Lung (tissue), 12 donors: Measurements from ENCODE around the gene LRRIQ1. TPM values are rescaled to one million over a fixed set of nuclear protein-coding genes. Genes with fewer than 3 reads are reported as not detected.

Source experiments
- ATAC-seq: fragments of 200-7000 bp; cut with Tn5 transposase; one replicate; pipeline ENCODE4 v1.9.1; 2020; ENCODE audit warnings: moderate number of reproducible peaks; ENCODE audit not compliant: insufficient read depth, low FRiP score
- DNase-seq, 3 donors: peaks; one replicate each; pipeline ENCODE4 v3.0.0-alpha.2; 2013 to 2017
- H3K27ac ChIP-seq, 2 donors: one replicate each; pipeline ENCODE4 v1.5.1; 2013; ENCODE audit warnings: mild to moderate bottlenecking in 2 of 2, moderate library complexity in 2 of 2, control low read depth in 1 of 2, inconsistent platforms in 1 of 2, low read depth in 1 of 2, low read length in 1 of 2
- H3K27me3 ChIP-seq, 3 donors: one replicate each; pipeline ENCODE4 v1.5.1; 2013; ENCODE audit warnings: low read length in 2 of 3; ENCODE audit not compliant: control insufficient read depth in 3 of 3, insufficient read depth in 3 of 3
- H3K36me3 ChIP-seq, 4 donors: one replicate each; pipeline ENCODE4 v1.5.1; 2013; ENCODE audit warnings: low read length in 4 of 4, mild to moderate bottlenecking in 1 of 4, moderate library complexity in 1 of 4; ENCODE audit not compliant: control insufficient read depth in 4 of 4, insufficient read depth in 4 of 4
- H3K4me1 ChIP-seq, 5 donors: one replicate each; pipeline ENCODE4 v1.5.1; 2013; ENCODE audit warnings: low read length in 5 of 5, mild to moderate bottlenecking in 2 of 5, moderate library complexity in 1 of 5; ENCODE audit not compliant: control insufficient read depth in 5 of 5, insufficient read depth in 5 of 5
- H3K4me3 ChIP-seq: one replicate; pipeline ENCODE4 v1.5.1; 2013; ENCODE audit warnings: mild to moderate bottlenecking, control low read depth, moderate library complexity
- H3K9ac ChIP-seq, 2 donors: one replicate each; pipeline ENCODE4 v1.5.1; 2013; ENCODE audit warnings: low read length in 2 of 2, control low read depth in 1 of 2; ENCODE audit not compliant: insufficient read depth in 1 of 2
- H3K9me3 ChIP-seq, 4 donors: one replicate each; pipeline ENCODE4 v1.5.1; 2013; ENCODE audit warnings: low read length in 3 of 4, mild to moderate bottlenecking in 1 of 4, moderate library complexity in 1 of 4; ENCODE audit not compliant: control insufficient read depth in 4 of 4, insufficient read depth in 3 of 4
- WGBS, 2 donors: extraction: QIAGEN DNeasy Blood & Tissue Kit; methylation state at CpG; one replicate each; pipeline ENCODE4 v1.1.7; 2013; 5-methylcytosine and 5-hydroxymethylcytosine counted together
- polyA plus RNA-seq, 2 donors: library from polyadenylated mRNA; stranded (reverse); fragments of 200-250 nt; gene quantifications; one replicate each; pipeline ENCODE4 v1.2.1, GENCODE V29; 2013
- total RNA-seq, 2 donors: library from RNA; depleted of rRNA in 1 of 2; stranded (reverse); fragments of >200 nt in 1 of 2; gene quantifications; one replicate each; pipeline ENCODE4 v1.2.1, GENCODE V29; 2014 to 2021
- TF ChIP-seq, protein P1 (sequence below): IDR thresholded peaks from 2 replicates; pipeline ENCODE4 v1.5.1; 2012; ENCODE audit warnings: mild to moderate bottlenecking; ENCODE audit errors: control extremely low read depth, extremely low read depth
- donor health status: control.
- donor health status: control.
- donor health status: Bipolar disorder and iron deficiency.
- donor health status: healthy.
- donor health status: DM: yes; HTN: yes; CAD: no.

Gene LRRIQ1
- total and polyA plus RNA-seq, 4 donors, result 3.4 to 33.2 (median 12.0) TPM

DNA sequence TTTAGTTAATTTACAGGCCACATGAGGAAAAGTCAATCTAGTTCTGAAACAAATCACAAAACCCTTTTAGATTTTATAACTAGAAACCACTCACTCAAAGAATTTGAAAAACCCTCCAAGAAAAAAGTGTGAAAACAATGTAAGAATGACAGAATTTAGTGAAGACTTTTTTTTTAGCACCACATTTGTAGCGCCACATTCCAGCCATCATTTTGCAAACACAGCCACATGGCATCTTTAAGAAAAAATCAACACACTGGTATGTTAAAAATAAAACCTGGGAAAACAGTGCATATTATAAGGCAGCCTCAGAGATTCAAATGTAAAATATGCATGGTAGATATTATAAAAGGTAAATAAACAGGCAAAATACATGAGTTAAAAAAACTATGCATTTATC is 221.5 kb downstream of the LRRIQ1 start:
- no peaks in the 10 kb centered on the region for H3K4me1 ChIP-seq
- no peak overlapping the region for H3K9ac ChIP-seq
- 90 to 96% methylated on average over 1 of the region's 1 CpG for WGBS, 2 donors
- ATAC-seq (no peak), DNase-seq (no peak)
- no peak overlapping the region for H3K4me3 ChIP-seq
- peaks cover 0 to 3% (median 0%) of the 10 kb centered on the region in 3 donors for H3K27me3 ChIP-seq
- H3K9me3 ChIP-seq, result no peaks in the 10 kb centered on the region
- H3K27ac ChIP-seq, result no peak overlapping the region
- H3K36me3 ChIP-seq, result no peaks in the 10 kb centered on the region
- TF ChIP-seq, protein P1, sequence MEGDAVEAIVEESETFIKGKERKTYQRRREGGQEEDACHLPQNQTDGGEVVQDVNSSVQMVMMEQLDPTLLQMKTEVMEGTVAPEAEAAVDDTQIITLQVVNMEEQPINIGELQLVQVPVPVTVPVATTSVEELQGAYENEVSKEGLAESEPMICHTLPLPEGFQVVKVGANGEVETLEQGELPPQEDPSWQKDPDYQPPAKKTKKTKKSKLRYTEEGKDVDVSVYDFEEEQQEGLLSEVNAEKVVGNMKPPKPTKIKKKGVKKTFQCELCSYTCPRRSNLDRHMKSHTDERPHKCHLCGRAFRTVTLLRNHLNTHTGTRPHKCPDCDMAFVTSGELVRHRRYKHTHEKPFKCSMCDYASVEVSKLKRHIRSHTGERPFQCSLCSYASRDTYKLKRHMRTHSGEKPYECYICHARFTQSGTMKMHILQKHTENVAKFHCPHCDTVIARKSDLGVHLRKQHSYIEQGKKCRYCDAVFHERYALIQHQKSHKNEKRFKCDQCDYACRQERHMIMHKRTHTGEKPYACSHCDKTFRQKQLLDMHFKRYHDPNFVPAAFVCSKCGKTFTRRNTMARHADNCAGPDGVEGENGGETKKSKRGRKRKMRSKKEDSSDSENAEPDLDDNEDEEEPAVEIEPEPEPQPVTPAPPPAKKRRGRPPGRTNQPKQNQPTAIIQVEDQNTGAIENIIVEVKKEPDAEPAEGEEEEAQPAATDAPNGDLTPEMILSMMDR, result no peak

DNA sequence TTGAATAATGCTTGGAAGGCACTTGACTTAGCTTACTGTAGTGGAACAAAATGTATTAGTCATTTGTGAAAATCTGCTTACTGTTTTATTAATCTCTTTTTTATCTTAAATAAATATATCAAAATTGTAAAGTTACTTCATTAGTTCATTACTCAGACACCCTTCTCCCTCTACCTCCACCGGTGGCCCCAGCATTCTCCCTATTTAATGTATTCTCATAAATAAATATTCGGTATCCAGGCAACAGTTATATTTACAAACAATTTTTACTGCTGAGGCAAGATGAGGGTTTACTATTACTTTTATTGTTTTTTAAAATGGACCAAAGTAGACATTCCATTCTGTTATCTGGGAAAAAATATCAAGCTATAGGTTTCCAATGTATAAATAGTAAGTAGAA is 224.3 kb downstream of the LRRIQ1 start:
- Histone ChIP-seq H3K27ac (no peak overlapping the region), H3K9ac (no peak overlapping the region), H3K9me3 (no peaks in the 10 kb centered on the region), H3K4me3 (no peak overlapping the region), H3K4me1 (no peaks in the 10 kb centered on the region), H3K27me3 (peaks cover 0 to 3% (median 0%) of the 10 kb centered on the region in 3 donors), H3K36me3 (no peaks in the 10 kb centered on the region)
- TF ChIP-seq, protein P1, result no peak
- WGBS, 2 donors, result 74 to 83% methylated on average over 2 of the region's 2 CpGs
- no peak for ATAC-seq
- DNase-seq, result no peak

DNA sequence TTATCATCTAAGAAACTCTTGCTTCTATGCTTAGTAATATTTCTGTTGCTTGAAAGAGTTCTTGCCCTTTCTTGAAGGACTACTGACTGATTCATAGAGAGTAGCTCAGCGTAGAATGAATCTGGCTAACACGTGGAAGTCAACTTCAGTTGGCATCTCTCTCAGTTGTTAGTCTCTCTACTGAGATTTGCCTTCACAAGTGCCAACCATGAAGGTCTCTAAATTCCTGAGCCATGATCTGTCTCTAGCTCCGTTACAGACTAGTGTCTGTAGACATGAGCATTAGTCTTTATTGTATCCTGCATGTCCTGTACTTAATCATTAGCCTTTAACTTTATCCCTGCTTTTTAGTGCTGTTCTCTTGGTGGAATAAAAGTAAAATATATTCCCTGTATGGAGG is 224.7 kb downstream of the LRRIQ1 start:
- H3K9me3 ChIP-seq, result no peaks in the 10 kb centered on the region
- H3K4me3 ChIP-seq, result no peak overlapping the region
- DNase-seq (no peak), ATAC-seq (no peak)
- H3K27me3 ChIP-seq, result peaks cover 0 to 3% (median 0%) of the 10 kb centered on the region in 3 donors
- no peaks in the 10 kb centered on the region for H3K36me3 ChIP-seq
- TF ChIP-seq, protein P1, result no peak
- no peaks in the 10 kb centered on the region for H3K4me1 ChIP-seq
- 73 to 76% methylated on average over 3 of the region's 3 CpGs for WGBS, 2 donors
- no peak overlapping the region for H3K27ac ChIP-seq
- no peak overlapping the region for H3K9ac ChIP-seq

DNA sequence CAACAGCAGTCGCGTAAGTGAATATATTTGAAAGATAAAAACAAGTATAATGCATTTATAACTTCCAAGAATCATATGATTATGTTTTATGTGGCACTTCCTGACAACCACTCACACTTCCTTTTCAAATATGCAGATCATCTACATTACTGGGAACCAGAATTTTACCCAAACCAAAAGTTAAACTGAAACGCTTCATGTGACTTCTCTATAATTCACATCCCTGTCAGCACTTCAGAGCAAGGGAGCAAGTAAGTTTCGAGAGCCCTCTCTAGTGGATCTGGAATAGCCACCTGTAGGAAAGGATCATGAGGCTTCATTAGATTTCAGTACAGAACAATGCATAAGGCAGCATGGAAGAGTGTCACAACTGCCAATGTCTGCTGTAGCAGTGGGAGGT is 230.2 kb downstream of the LRRIQ1 start:
- H3K9ac ChIP-seq, result no peak overlapping the region
- H3K9me3 ChIP-seq, result no peaks in the 10 kb centered on the region
- TF ChIP-seq, protein P1, result no peak
- no peaks in the 10 kb centered on the region for H3K4me1 ChIP-seq
- peaks cover 0 to 32% (median 16%) of the 10 kb centered on the region in 3 donors for H3K27me3 ChIP-seq
- no peak for ATAC-seq
- no peak overlapping the region for H3K27ac ChIP-seq
- H3K4me3 ChIP-seq, result no peak overlapping the region
- DNase-seq, result no peak
- 34 to 56% methylated on average over 4 of the region's 4 CpGs for WGBS, 2 donors
- H3K36me3 ChIP-seq, result no peaks in the 10 kb centered on the region
